Breast epithelium (tissue), 4 donors: ENCODE data around the gene PLCH1. TPM values are rescaled to one million over a fixed set of nuclear protein-coding genes. Genes with fewer than 3 reads are reported as not detected.

ENCODE experiments used
- DNase-seq, 2 donors: peaks; one replicate each; pipeline ENCODE4 v3.0.0-alpha.2; 2019; ENCODE audit warnings: low spot score in 2 of 2
- H3K27ac ChIP-seq, 2 donors: fragments of 200-600 bp; sonication (generic) in 1 of 2; one replicate each; pipeline ENCODE4 v1.5.1; 2016 to 2019; ENCODE audit warnings: mild to moderate bottlenecking in 1 of 2
- H3K27me3 ChIP-seq, 2 donors: fragments of 200-600 bp; sonication (generic) in 1 of 2; one replicate each; pipeline versions ENCODE4 v1.5.1 to v1.6.0; 2017 to 2019; ENCODE audit warnings: control low read depth in 1 of 2, mild to moderate bottlenecking in 1 of 2
- H3K36me3 ChIP-seq: fragments of 200-600 bp; one replicate; pipeline ENCODE4 v1.5.1; 2019
- H3K4me1 ChIP-seq, 2 donors: fragments of 200-600 bp; sonication (generic); one replicate each; pipeline ENCODE4 v1.5.1; 2016 to 2019; ENCODE audit warnings: control low read depth in 1 of 2
- H3K4me3 ChIP-seq, 3 donors: fragments of 200-600 bp; sonication (generic); 1 replicate in 2 of 3; 2 replicates in 1 of 3; pipeline ENCODE4 v1.5.1; 2016 to 2019; ENCODE audit warnings: mild to moderate bottlenecking in 3 of 3, moderate library complexity in 2 of 3
- H3K9me3 ChIP-seq, 2 donors: fragments of 200-600 bp; sonication (generic) in 1 of 2; one replicate each; pipeline ENCODE4 v1.5.1; 2016 to 2019; ENCODE audit warnings: control low read depth in 1 of 2
- POLR2A ChIP-seq: fragments of 450-650 bp; IDR thresholded peaks from one replicate; pipeline ENCODE4 v1.6.1; 2016; ENCODE audit warnings: antibody characterized with exemption, mild to moderate bottlenecking, moderate library complexity
- POLR2AphosphoS5 ChIP-seq, 3 donors: sonication (generic); formaldehyde crosslinking; IDR thresholded peaks; one replicate each; pipeline ENCODE4 v1.6.1; 2017; ENCODE audit warnings: antibody characterized with exemption in 3 of 3
- intact Hi-C: fragments of 100-400 bp; cut with DNase I; formaldehyde crosslinking; loops from one replicate; pipeline ENCODE4 v1.15.1; 2023; ENCODE audit warnings: low total_unique reads
- total RNA-seq, 3 donors: library from RNA; depleted of rRNA; stranded (reverse); fragments of >200 nt; gene quantifications; one replicate each; pipeline ENCODE4 v1.1.0, GENCODE V29; 2016
- TF ChIP-seq, protein P1 (sequence below), 3 donors: fragments of 450-650 bp; IDR thresholded peaks; one replicate each; pipeline ENCODE4 v1.5.1; 2016 to 2017; ENCODE audit warnings: antibody characterized with exemption in 3 of 3, mild to moderate bottlenecking in 3 of 3, moderate library complexity in 3 of 3

PLCH1 gene
- total RNA-seq, 3 donors from 2014 or later, result 2.0 to 3.4 TPM; not detected in 1

DNA sequence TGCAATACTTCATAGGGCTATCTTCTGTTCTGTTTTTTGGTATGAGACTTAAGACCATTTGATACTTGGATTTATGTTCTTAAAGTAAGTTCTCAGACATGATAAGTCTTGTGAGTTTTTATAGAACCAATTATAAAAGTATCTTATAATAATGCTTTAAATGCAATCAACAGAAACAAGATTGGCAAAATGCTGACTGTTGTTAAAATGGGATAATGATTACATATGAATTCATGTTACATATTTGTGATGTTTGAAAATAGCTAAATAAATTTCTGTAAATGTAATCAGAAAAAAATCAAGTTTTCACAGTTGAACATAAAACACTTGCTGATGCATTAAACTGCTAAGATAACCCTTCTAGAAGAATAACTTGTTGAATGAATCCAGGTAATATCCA lies 148.3 kb downstream of the PLCH1 start:
- TF ChIP-seq, protein P1, sequence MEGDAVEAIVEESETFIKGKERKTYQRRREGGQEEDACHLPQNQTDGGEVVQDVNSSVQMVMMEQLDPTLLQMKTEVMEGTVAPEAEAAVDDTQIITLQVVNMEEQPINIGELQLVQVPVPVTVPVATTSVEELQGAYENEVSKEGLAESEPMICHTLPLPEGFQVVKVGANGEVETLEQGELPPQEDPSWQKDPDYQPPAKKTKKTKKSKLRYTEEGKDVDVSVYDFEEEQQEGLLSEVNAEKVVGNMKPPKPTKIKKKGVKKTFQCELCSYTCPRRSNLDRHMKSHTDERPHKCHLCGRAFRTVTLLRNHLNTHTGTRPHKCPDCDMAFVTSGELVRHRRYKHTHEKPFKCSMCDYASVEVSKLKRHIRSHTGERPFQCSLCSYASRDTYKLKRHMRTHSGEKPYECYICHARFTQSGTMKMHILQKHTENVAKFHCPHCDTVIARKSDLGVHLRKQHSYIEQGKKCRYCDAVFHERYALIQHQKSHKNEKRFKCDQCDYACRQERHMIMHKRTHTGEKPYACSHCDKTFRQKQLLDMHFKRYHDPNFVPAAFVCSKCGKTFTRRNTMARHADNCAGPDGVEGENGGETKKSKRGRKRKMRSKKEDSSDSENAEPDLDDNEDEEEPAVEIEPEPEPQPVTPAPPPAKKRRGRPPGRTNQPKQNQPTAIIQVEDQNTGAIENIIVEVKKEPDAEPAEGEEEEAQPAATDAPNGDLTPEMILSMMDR (IDR thresholded peaks at IDR 0.05), result no peak
- no peak for TF ChIP-seq POLR2A
- no peak for TF ChIP-seq POLR2AphosphoS5 (IDR thresholded peaks at IDR 0.05)
- intact Hi-C loops, result no loop called here

DNA sequence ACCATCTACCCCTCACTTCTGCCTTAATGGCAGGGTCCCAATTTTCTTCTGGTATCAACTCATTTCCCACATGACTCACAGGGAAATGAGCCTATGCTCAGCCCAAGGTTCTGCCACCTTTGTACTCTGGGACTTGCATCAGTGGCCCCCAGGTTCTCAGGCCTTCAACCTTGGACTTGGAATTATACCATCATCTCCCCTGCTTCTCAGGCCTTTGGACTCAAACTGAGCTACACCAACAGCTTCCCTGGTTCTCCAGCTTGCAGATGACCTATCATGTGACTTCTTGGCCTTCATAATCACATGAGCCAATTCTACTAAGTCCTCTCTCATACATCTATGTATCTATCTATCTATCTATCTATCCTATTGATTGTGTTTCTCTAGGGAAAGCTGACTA lies 149.5 kb downstream of the PLCH1 start:
- no peak for DNase-seq
- H3K4me1 ChIP-seq, result no peaks in the 10 kb centered on the region
- H3K27ac ChIP-seq, result no peak overlapping the region
- TF ChIP-seq, protein P1 (IDR thresholded peaks at IDR 0.05), result no peak
- TF ChIP-seq POLR2A (no peak), POLR2AphosphoS5 (IDR thresholded peaks at IDR 0.05) (no peak)
- H3K27me3 ChIP-seq, result no peaks in the 10 kb centered on the region
- H3K4me3 ChIP-seq, result no peak overlapping the region
- H3K9me3 ChIP-seq, result no peaks in the 10 kb centered on the region
- H3K36me3 ChIP-seq, result no peaks in the 10 kb centered on the region
- intact Hi-C loops, result no loop called here

More for the DNA sequence above, 148.3 kb downstream of the PLCH1 start:
- Histone ChIP-seq H3K9me3 (no peaks in the 10 kb centered on the region), H3K27ac (no peak overlapping the region), H3K4me3 (no peak overlapping the region), H3K36me3 (no peaks in the 10 kb centered on the region), H3K27me3 (no peaks in the 10 kb centered on the region), H3K4me1 (no peaks in the 10 kb centered on the region)
- DNase-seq, result no peak

GRCh38 chr3:155594526-155595187 lies 150.2 kb downstream of the PLCH1 start:
- TF ChIP-seq, protein P1 (IDR thresholded peaks at IDR 0.05), result no peak
- no peak for TF ChIP-seq POLR2A
- no peak for DNase-seq
- H3K9me3 ChIP-seq, result no peaks in the 10 kb centered on the region
- H3K4me3 ChIP-seq, result no peak overlapping the region
- no peaks in the 10 kb centered on the region for H3K36me3 ChIP-seq
- H3K27me3 ChIP-seq, result no peaks in the 10 kb centered on the region
- H3K27ac ChIP-seq, result no peak overlapping the region
- no peaks in the 10 kb centered on the region for H3K4me1 ChIP-seq
- intact Hi-C loops, result no loop called here

DNA sequence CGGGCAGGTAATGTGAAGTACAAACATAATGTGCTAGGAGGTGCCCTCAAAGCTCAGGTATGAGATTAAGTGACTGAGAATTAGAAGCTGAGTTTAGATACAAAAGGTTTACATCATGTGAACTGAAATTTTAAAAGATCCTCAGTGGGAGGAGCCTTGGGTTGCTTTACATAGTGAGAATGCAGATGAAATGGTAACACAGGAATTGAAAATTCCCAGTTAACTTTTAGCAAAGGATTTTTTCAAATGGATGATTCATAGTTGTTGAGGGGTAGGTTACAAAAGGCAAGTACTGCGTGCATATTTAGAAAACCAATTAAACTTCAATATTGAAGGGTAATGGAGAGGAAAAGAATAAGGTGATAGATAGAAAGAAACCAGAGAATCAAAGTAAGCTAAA lies 157.3 kb downstream of the PLCH1 start:
- intact Hi-C loops, result no loop called here
- no peak for TF ChIP-seq POLR2A
- TF ChIP-seq, protein P1 (IDR thresholded peaks at IDR 0.05), result no peak
- no peak for TF ChIP-seq POLR2AphosphoS5 (IDR thresholded peaks at IDR 0.05)
- Histone ChIP-seq H3K4me1 (no peaks in the 10 kb centered on the region), H3K36me3 (no peaks in the 10 kb centered on the region), H3K9me3 (no peaks in the 10 kb centered on the region), H3K4me3 (no peak overlapping the region), H3K27ac (no peak overlapping the region), H3K27me3 (no peaks in the 10 kb centered on the region)
- no peak for DNase-seq

GRCh38 chr3:155585384-155585783 lies 159.5 kb downstream of the PLCH1 start:
- no peak overlapping the region for H3K27ac ChIP-seq
- no peaks in the 10 kb centered on the region for H3K36me3 ChIP-seq
- H3K4me3 ChIP-seq, result no peak overlapping the region
- H3K9me3 ChIP-seq, result no peaks in the 10 kb centered on the region
- DNase-seq, result no peak
- no peaks in the 10 kb centered on the region for H3K27me3 ChIP-seq
- no peaks in the 10 kb centered on the region for H3K4me1 ChIP-seq
- TF ChIP-seq, protein P1 (IDR thresholded peaks at IDR 0.05), result no peak
- no peak for TF ChIP-seq POLR2AphosphoS5 (IDR thresholded peaks at IDR 0.05)
- TF ChIP-seq POLR2A, result no peak
- intact Hi-C loops, result no loop called here
